ENCODE data around the gene LTB.

DNA sequence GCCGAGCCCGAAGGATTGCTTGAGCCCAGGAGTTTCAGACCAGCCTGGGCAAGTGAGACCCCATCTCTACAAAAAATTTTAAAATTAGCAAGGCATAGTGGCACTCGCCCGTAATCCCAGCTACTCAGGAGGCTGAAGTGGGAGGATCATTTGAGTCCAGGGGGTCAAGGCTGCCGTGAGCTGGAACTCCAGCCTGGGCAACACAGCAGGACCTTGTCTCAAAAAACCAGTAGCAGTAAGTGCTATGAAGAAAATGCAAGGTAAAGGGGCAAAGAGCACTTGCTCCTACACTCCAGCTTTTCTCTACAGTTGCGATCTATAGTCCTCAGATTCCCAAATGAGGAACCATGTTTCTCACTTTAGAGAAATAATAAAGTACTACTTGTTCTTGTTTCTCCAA, 38.6 kb downstream of the LTB start:
- TF ChIP-seq, protein P1, sequence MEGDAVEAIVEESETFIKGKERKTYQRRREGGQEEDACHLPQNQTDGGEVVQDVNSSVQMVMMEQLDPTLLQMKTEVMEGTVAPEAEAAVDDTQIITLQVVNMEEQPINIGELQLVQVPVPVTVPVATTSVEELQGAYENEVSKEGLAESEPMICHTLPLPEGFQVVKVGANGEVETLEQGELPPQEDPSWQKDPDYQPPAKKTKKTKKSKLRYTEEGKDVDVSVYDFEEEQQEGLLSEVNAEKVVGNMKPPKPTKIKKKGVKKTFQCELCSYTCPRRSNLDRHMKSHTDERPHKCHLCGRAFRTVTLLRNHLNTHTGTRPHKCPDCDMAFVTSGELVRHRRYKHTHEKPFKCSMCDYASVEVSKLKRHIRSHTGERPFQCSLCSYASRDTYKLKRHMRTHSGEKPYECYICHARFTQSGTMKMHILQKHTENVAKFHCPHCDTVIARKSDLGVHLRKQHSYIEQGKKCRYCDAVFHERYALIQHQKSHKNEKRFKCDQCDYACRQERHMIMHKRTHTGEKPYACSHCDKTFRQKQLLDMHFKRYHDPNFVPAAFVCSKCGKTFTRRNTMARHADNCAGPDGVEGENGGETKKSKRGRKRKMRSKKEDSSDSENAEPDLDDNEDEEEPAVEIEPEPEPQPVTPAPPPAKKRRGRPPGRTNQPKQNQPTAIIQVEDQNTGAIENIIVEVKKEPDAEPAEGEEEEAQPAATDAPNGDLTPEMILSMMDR (IDR thresholded peaks at IDR 0.05; ENCODE audit: low read depth, low read length): no peak
- no peak for TF ChIP-seq EZH2phosphoT487 (IDR thresholded peaks at IDR 0.05; ENCODE audit: low read depth)

Data from OCI-LY3 (cell line).